CD1c-positive myeloid dendritic cell (primary cell): ENCODE data around the gene PHLPP2.

Experiments used
- DNase-seq: peaks from one replicate; pipeline ENCODE4 v3.0.0-alpha.2; 2016; ENCODE audit errors: extremely low spot score

The PHLPP2 gene, protein sequence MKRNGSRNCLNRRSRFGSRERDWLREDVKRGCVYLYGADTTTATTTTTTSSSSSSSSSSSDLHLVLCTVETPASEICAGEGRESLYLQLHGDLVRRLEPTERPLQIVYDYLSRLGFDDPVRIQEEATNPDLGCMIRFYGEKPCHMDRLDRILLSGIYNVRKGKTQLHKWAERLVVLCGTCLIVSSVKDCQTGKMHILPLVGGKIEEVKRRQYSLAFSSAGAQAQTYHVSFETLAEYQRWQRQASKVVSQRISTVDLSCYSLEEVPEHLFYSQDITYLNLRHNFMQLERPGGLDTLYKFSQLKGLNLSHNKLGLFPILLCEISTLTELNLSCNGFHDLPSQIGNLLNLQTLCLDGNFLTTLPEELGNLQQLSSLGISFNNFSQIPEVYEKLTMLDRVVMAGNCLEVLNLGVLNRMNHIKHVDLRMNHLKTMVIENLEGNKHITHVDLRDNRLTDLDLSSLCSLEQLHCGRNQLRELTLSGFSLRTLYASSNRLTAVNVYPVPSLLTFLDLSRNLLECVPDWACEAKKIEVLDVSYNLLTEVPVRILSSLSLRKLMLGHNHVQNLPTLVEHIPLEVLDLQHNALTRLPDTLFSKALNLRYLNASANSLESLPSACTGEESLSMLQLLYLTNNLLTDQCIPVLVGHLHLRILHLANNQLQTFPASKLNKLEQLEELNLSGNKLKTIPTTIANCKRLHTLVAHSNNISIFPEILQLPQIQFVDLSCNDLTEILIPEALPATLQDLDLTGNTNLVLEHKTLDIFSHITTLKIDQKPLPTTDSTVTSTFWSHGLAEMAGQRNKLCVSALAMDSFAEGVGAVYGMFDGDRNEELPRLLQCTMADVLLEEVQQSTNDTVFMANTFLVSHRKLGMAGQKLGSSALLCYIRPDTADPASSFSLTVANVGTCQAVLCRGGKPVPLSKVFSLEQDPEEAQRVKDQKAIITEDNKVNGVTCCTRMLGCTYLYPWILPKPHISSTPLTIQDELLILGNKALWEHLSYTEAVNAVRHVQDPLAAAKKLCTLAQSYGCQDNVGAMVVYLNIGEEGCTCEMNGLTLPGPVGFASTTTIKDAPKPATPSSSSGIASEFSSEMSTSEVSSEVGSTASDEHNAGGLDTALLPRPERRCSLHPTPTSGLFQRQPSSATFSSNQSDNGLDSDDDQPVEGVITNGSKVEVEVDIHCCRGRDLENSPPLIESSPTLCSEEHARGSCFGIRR (N-terminal part only)

DNA sequence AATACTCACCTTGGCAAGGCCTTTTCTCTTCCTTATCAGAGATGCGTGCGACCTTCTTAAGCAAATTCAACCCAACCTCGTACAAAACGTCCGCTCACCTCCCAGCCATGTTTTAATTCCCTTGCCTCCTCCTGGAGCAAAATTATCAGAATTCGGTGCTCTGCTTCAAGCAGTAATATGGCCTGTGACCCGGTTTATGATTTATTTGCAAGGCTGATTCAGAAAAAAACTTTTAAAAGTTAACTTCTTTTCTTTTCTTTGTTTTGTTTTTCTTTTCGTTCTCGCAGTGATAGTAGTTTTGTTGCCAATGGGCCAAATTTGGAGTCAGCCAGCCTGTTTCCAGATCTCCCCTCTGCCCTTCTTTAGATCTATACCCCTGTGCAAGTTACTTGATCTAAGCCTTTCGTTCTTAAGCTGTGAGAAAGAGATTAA lies at the start of gene PHLPP2:
TSS of gene PHLPP2 (minus strand) at position 382 of the 432 bp plus-strand sequence. CDS start 9,906 bp downstream, outside the sequence.
- no peak for DNase-seq

DNA sequence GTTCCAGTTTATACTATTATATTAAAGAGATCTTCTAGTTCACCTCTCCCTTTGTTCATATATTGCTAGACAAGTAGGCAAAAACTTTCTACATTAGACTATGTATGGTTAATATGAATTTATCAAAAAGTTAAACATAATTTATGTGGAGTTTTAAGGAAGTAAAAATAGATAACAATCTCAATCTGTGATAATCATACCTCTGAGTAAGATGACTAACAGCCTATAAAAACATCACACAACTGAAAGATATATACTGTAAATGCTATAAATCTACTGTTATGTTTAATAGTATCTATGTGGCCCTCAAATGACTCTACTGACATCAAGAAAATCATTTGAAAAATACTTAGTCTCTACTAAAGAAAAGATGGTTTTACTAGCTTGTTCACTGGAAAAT lies 47.1 kb upstream of the PHLPP2 start:
- no peak for DNase-seq

DNA sequence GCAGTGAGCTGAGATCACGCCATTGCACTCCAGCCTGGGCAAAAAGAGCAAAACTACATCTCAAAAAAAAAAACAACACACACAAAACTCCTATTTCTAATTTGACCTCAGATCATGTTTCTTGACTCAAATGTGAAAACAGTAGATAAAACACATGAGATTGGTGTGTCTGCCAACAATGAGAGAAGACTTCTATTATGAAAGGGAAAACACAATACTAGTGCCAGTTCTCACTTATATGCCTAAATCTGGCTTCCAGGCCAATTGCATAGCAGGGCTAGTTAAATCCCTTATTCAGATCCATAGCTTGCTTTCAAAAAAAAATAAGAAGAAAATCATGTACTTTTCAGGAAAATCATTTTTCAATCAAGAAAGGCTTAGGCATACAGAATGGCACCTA lies 44.7 kb upstream of the PHLPP2 start:
- no peak for DNase-seq

DNA sequence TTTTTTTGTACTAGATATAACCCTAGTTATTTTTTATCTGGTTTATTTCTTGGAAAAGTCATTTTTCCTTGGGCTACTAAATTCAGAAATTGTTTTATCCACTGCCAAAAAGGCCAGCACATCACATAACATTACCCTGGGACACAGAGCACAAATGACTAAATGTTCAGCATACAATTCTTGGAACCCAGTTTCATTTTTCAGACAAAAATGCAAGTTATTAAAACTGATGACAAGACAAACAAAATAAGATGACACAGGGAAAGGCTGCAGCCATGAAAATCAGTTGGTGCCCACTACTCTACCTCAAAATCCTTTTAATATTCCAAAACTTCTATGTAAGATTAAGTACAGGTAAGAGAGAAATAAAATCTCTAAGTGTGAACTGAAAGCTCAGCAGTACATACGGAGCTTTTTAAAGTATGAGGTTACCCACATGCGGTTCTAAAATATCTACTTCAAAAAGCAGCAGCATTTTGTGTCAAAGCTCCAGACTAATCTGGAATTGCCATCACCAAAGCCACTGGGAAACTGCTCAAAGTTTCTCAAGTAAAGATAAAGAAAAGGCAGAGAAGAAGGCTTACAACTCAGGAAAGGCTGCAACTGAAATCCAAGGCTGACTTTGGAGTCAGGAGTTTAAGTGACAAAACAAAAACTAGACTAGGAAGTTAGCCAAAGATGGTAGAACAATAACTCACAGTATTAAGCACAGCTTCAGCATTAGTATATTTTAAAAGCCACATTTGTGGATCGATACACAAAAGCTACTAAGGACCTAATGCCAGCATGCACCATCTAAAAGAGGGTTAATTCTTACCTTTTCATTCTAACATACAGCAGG lies 42.8 kb upstream of the PHLPP2 start:
- DNase-seq = no peak

DNA sequence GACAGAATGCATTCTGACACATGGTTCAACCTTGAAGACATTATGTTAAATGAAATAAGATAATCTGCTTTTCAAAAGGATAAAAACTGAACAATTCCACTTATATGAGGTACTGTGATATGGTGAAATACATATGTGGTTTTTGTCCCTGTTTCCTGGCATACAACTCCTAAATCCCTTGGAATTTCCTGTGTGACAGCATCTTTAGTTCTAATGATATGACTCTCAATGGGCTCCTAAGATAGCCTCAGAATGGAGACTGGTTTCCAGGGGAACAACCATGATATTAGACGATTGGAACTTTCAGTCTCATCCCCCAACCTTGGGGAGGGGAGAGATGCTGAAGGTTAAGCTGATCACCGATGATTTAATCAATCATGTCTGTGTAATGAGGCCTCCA lies 37.7 kb upstream of the PHLPP2 start:
- DNase-seq = no peak

DNA sequence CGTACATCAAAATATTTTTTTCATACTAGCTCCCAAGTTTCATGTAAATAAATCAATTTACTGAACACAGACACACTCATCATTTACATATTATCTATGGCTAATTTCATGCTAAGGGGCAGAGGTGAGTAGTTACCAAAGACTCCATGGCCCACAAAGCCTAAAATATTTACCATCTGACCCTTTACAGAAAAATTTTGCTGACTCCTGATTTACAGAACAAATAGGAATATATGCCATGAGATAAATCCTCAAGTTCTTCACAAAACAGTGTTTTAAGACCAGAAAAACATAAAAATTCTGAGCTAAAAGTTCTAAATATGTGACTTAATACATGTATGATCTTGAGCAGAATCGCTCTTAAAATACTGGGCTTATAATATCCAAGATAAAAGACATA lies 36.6 kb upstream of the PHLPP2 start:
- DNase-seq = no peak

DNA sequence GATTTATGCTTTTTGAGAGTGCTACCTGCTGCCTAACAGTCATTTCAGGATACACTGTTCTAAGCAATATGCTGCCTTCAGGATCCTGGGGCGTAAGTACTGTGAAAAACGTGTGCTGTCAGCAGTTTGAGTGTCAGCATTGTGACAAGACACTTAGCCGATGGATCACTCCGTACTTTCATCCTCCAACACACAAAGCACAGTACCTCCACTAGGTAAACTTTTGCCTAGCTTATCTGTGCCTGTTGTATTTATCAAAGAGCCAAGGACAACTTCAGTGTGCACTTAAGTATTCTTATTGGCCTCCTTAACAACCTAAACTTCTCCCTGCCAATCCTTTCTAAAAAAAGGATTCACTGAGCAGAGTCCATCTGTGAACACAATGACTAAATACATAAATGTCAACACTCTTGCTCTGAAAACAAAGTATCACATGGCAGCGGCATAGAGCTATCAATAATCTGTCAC lies 33.8 kb upstream of the PHLPP2 start:
- no peak for DNase-seq

DNA sequence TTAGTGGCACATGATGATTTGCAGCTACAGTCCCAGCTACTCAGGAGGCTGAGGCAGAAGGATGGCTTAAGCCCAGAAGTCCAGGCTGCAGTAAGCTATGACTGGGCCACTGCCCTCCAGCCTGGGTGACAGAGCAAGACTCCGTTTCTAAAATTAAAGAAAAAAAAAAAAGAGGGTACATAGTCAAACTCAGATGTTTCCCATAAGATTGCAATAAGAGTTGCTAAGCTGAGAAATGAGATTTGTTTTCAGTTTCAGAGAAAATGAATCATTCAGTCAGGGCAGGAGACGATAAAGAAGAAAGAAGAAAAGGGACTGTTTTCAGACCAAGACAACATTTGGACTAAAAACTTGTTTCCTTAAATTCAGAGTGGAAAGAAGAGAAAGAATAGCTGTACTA lies 30.2 kb upstream of the PHLPP2 start:
- DNase-seq = no peak

DNA sequence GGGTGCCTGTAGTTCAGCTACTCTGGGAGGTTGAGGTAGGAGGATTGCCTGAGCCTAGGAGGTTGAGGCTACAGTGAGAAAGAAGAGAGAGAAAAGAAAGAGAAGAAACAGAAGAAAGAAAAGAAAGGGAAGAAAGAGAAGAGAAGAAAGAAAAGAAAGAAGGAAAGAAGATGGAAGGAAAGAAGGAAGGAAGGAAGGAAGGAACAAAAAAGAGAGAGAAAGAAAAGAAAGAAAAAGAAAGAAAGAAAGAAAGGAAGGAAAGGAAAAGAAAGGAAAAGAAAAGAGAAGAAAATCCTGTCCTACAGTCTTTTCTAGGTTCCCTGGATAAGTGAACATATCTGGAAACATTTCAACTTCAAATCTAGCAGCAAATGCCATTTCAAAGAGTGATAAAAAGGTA lies 29.6 kb upstream of the PHLPP2 start:
- DNase-seq = no peak

DNA sequence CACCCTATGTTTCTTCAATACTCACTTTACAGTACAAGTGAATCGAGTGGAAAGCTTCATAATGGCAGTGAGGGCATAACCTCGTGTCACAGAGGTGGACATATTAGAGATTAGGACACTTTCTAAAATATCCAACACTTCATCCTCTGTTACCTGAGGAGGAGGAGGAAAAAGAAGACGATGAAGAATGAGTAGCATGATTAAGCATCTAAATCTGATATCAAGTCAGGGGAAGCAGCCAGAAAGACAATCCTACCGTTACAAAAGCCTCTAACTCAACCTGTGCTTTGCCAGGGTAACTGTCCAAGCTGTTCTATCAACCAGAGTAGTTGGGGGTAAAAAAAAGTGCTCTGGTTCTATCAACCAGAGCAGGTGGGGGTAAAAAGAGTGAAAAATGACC lies 23.7 kb upstream of the PHLPP2 start:
- DNase-seq = no peak

DNA sequence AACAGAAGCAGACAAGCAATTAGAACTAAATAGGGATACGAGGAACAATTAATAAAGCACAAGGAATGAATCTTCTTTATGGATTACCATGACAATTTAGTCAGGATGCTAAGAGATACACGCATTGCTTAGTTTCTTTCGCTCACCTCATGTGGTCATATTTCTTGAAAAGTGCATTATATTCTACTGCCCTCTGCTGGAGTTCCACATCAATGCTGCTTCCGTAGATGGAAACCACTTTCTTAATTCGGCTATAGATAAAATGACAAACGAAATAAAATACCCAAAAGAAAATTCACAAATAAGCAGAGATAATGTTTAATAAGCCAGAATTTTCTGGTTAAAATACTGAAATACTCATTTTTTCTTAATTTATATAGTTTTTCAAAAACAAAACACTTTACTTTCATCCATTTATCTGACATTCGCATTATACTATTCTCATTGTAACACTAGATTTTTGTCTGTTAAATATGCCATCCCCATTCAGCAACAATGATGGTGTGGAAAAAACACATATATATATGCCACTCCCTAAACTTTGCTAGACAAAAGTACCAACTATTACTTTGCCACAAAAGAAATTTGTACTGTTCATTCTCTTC lies 22.0 kb upstream of the PHLPP2 start:
- peak; percentile 55 for DNase-seq

DNA sequence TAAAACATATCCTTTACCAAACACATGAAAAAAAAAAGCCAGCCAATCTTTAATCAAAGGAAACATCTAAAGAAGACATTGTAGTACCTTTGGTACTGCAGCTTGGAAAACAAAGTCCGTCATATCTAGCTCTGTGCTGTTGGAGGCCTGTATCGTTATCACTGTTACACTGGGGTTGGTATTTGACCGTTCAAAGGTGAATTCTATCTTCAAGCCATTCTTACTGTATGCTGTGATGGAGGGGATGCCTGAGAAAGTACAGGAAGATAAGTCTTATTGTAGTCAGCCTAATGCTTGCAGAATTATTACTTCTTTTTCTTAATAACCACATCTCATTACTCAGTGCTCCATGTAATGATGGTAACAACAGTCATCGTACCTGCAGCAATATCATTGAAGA lies 14.4 kb upstream of the PHLPP2 start:
- DNase-seq = no peak

DNA sequence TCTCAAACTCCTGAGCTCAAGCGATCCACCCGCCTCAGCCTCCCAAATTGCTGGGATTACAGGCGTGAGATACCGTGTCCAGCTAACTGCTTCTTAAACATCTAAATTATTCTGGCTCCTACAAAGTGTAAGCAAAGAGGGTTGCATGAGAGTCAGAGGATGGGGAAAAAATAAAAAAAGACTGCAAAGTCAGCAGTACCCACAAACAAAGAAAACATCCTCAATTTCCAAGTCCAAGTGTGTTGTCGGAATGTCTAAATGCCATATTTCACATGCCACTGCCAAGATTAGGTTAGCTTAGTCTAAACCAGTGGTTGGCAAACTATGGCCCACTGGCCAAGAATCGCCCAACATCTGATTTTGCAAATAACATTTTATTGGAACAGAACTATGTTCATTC lies 13.0 kb upstream of the PHLPP2 start:
- no peak for DNase-seq

DNA sequence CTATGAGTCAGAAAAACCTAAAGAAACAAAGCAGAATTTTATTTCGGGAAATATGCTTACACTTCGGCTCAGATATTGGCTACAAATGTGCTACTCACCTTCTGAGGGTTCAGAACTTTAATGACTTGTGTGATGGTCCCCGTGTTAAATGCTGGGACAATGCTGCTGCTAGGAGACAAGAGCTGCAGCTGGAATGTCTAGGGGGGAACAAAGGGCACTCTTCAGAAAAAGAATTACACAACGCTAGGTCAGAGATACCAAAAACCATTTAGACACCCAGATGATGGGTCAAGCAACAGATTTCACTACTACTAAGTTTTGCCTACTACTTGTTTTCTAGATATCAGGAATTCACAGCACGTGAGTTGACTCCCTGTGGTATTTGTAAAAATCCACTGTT lies 10.0 kb upstream of the PHLPP2 start:
- DNase-seq = no peak

DNA sequence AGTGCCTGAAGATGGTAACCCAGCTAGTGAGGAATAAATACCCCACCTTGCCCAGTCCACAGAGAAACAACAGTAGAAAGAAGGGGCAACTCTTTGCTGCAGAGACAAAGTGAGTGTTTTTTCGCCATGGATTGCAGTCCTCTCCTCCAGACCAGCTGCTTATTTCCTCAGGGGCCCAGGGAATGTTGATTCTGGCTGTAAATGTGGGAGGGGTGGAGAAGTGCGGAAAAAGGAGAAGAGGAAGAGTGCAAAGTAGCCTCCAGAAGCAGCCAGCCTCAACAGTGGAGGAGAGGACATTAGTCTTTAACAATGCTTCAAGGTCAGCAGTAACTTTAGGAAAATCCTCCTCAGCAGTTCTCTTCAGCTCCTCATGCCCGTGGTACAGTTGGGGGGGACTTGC lies 8.1 kb upstream of the PHLPP2 start:
- DNase-seq = no peak

DNA sequence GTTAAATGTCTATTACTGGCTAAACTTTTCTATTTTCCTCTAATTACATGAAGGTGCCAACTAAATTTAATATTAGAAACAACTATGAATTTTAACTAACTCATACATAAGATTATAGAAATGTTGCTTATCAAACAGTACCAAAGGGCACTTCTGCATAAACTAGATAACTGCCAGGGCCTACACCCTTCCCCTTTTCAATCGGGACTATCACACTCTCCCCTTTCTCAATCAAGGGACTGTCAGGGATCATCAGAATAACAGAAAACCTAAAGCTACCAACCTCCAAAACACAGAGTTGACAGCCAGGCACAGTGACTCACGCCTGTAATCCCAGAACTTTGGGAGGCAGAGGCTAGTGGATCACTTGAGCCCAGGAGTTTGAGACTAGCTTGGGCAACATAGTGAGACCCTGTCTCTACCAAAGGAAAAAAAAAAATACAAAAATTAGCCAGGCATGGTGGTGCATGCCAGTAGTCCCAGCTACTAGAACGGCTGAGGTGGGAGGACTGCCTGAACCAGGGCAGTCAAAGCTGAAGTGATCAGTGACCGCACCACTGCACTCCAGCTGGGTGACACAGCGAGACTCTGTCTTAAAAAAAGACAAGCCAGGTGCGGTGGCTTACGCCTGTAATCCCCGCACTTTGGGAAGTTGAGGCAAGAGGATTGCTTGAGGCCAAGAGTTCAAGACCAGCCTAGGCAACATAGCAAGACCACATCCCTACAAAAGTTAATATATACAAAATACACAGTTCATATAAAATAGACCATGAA lies 3.2 kb upstream of the PHLPP2 start:
- peak; percentile 17 for DNase-seq

DNA sequence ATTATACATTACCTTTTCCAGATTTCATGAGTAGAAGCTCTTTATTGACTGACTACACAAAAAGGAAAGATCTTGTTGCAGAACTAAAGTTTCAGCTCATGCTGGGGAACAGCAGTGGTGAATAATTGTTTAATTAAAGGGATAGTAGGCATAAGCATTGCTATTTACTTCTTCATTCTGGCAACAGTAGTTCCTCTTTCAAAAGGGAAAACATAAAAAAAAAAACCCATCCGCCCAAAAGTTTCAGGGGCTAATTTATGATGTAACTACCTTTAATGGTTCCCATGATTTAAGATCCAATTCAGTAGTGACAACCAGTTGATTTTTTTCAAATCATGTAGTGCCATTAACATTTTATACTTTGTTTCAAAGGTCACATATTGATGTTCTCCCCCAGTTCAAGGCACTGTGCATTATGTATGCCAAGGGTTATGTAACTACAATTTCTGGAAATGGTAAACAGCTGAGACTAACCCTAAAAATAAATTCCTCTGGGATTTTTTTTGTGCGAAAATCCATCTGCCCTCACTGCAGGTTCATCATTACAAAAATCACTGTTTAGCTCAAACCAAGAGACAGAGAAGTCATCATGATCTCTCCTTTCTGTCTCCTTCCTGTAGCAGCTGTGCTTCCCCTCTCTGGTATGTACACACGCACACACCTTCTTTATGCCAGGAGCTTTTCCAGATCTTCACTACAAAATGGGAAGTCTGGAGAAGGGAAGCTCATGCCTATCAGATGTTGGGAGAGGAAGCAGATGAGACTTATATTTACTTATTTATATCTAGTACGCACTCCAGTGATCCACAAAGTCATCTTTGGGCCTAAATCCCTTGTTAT lies 2.2 kb upstream of the PHLPP2 start:
- DNase-seq = peak; percentile 70

DNA sequence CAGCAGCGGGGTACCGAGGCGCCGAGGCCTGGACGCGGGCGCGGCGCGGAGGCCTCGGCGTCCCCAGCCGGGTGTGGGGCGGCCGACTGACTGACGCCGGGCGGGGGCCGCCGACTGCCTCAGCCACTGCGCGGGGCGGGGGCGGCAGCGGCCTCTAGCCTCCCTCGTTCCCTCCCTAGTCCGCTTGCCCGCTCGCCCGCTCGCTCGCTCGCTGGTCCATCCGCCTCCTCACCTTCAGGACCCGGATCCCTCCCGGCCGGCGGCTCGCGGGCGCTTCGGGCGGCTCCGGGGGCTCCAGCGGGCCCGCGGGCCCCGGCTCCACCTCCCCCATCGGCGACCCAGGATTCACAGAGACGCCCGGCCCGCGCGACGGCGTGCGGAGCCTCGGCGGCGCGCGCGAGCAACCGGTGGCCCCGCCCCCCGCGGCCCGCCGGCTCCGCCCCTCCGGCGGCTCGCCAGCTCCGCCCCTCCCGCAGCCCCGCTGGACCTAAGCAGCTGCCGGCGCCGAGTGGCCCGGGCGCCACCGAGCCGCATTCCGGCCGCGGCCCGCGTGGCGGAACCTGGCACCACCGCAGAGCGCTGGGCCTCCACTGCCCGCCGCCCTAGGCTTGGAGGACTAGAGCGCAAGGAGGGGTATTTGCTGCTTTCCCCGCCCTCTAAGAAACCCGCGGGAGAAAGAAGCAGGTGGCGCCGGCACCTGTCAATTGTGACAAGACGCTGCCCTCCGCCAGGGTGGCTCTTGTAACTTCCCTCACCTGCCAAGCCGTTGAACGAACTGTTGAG lies 773 bp downstream of the PHLPP2 start:
- peak; percentile 83 for DNase-seq
